Thyroid gland (tissue), 4 donors: ENCODE measurements around the gene TMEM132A. TPM values are rescaled to one million over a fixed set of nuclear protein-coding genes. Genes with fewer than 3 reads are reported as not detected.

Experiments
- DNase-seq, 2 donors: peaks; one replicate each; pipeline ENCODE4 v3.0.0-alpha.2; 2019
- H3K27ac ChIP-seq, 3 donors: fragments of 200-600 bp; sonication (generic); 1 replicate in 2 of 3; 2 replicates in 1 of 3; pipeline ENCODE4 v1.5.1; 2016 to 2019; ENCODE audit warnings: mild to moderate bottlenecking in 1 of 3, moderate library complexity in 1 of 3
- H3K27me3 ChIP-seq: fragments of 200-600 bp; sonication (generic); one replicate; pipeline ENCODE4 v1.5.1; 2019
- H3K36me3 ChIP-seq, 2 donors: fragments of 200-600 bp; sonication (generic); one replicate each; pipeline ENCODE4 v1.5.1; 2016 to 2019
- H3K4me1 ChIP-seq, 2 donors: fragments of 200-600 bp; sonication (generic); one replicate each; pipeline ENCODE4 v1.5.1; 2017 to 2019
- H3K4me3 ChIP-seq, 3 donors: fragments of 200-600 bp; sonication (generic); replicated peaks in 1 of 3; 1 replicate in 2 of 3; 2 replicates in 1 of 3; pipeline ENCODE4 v1.5.1; 2016; ENCODE audit warnings: mild to moderate bottlenecking in 1 of 3
- H3K9me3 ChIP-seq: fragments of 200-600 bp; sonication (generic); one replicate; pipeline ENCODE4 v1.5.1; 2017
- CTCF ChIP-seq, 6 experiments: fragments of 200-600 bp in 3 of 6; fragments of 450-650 bp in 3 of 6; sonication (generic) in 3 of 6; IDR thresholded peaks; one replicate each; pipeline ENCODE4 v1.5.1; 2016 to 2019; ENCODE audit warnings: antibody characterized with exemption in 6 of 6, mild to moderate bottlenecking in 2 of 6, inconsistent platforms in 1 of 6, moderate library complexity in 1 of 6
- POLR2A ChIP-seq, 2 donors: fragments of 450-650 bp; IDR thresholded peaks; one replicate each; pipeline ENCODE4 v1.6.1; 2017; ENCODE audit warnings: antibody characterized with exemption in 2 of 2, mild to moderate bottlenecking in 2 of 2, moderate library complexity in 1 of 2
- WGBS, 2 donors: methylation state at CpG; one replicate each; pipeline ENCODE4 v1.1.5; 2017; 5-methylcytosine and 5-hydroxymethylcytosine counted together
- intact Hi-C: fragments of 100-400 bp; cut with DNase I; formaldehyde crosslinking; loops from one replicate; pipeline ENCODE4 v1.15.1; 2023
- total RNA-seq, 4 donors: library from RNA; depleted of rRNA; stranded (reverse); fragments of >200 nt; gene quantifications; one replicate each; pipeline ENCODE4 v1.2.3, GENCODE V29; 2016

The TMEM132A gene
- total RNA-seq, 4 donors from 2014 or later = 3.3 to 8.3 (median 3.9) TPM

- Histone ChIP-seq H3K27ac (no peak overlapping the region), H3K9me3 (no peaks in the 10 kb centered on the region), H3K27me3 (peaks cover 5% of the 10 kb centered on the region), H3K4me1 (peaks cover 17 to 29% of the 10 kb centered on the region in 2 donors), H3K36me3 (peaks cover 30 to 36% of the 10 kb centered on the region in 2 donors), H3K4me3 (no peak overlapping the region)
- intact Hi-C loops = no loop called here
- no peak for DNase-seq
- TF ChIP-seq POLR2A (IDR thresholded peaks at IDR 0.05) (no peak), CTCF (IDR thresholded peaks at IDR 0.05) (no peak)
- WGBS, 2 donors = 92 to 95% methylated on average over 11 of the region's 11 CpGs
These were observed 3.0 kb upstream of the TMEM132A start for GRCh38 chr11:60921259-60921658.

GRCh38 chr11:60921777-60922335 lies 2.4 kb upstream of the TMEM132A start:
- WGBS, 2 donors = 91 to 94% methylated on average over 14 to 16 of the region's 23 CpGs
- H3K27me3 ChIP-seq = peaks cover 5% of the 10 kb centered on the region
- intact Hi-C loops = no loop called here
- H3K36me3 ChIP-seq = peaks cover 30 to 36% of the 10 kb centered on the region in 2 donors
- H3K9me3 ChIP-seq = no peaks in the 10 kb centered on the region
- peaks cover 15 to 23% of the 10 kb centered on the region in 2 donors for H3K4me1 ChIP-seq
- H3K27ac ChIP-seq = no peak overlapping the region
- no peak overlapping the region for H3K4me3 ChIP-seq
- TF ChIP-seq CTCF (IDR thresholded peaks at IDR 0.05) (no peak), POLR2A (IDR thresholded peaks at IDR 0.05) (no peak)
- DNase-seq = no peak

GRCh38 chr11:60922906-60923305 lies 1.4 kb upstream of the TMEM132A start:
- H3K4me3 ChIP-seq = no peak overlapping the region
- H3K9me3 ChIP-seq = no peaks in the 10 kb centered on the region
- H3K27ac ChIP-seq = no peak overlapping the region
- H3K4me1 ChIP-seq = peaks cover 10 to 24% of the 10 kb centered on the region in 2 donors
- TF ChIP-seq POLR2A (IDR thresholded peaks at IDR 0.05) (no peak), CTCF (IDR thresholded peaks at IDR 0.05) (no peak)
- peaks cover 30 to 36% of the 10 kb centered on the region in 2 donors for H3K36me3 ChIP-seq
- DNase-seq = no peak
- intact Hi-C loops = no loop called here
- peaks cover 5% of the 10 kb centered on the region for H3K27me3 ChIP-seq
- WGBS, 2 donors = 86 to 87% methylated on average over 4 to 6 of the region's 6 CpGs

GRCh38 chr11:60923326-60923725 lies 934 bp upstream of the TMEM132A start:
- WGBS, 2 donors = 85 to 92% methylated on average over 4 to 5 of the region's 5 CpGs
- TF ChIP-seq POLR2A (IDR thresholded peaks at IDR 0.05) (no peak), CTCF (IDR thresholded peaks at IDR 0.05) (no peak)
- no peak for DNase-seq
- intact Hi-C loops = no loop called here
- no peaks in the 10 kb centered on the region for H3K9me3 ChIP-seq
- no peak overlapping the region for H3K4me3 ChIP-seq
- peaks cover 10 to 24% of the 10 kb centered on the region in 2 donors for H3K4me1 ChIP-seq
- peaks cover 5% of the 10 kb centered on the region for H3K27me3 ChIP-seq
- H3K36me3 ChIP-seq = peaks cover 30 to 36% of the 10 kb centered on the region in 2 donors
- no peak overlapping the region for H3K27ac ChIP-seq

- Histone ChIP-seq H3K36me3 (peaks cover 30 to 36% of the 10 kb centered on the region in 2 donors), H3K27ac (no peak overlapping the region), H3K27me3 (peaks cover 5% of the 10 kb centered on the region), H3K9me3 (no peaks in the 10 kb centered on the region), H3K4me1 (peaks cover 10 to 24% of the 10 kb centered on the region in 2 donors), H3K4me3 (no peak overlapping the region)
- WGBS, 2 donors = 67 to 70% methylated on average over 1 to 5 of the region's 6 CpGs
- TF ChIP-seq CTCF (IDR thresholded peaks at IDR 0.05) (no peak), POLR2A (IDR thresholded peaks at IDR 0.05) (no peak)
- intact Hi-C loops = no loop called here
- no peak for DNase-seq
These were observed 505 bp upstream of the TMEM132A start for GRCh38 chr11:60923800-60924109.
